C4-2B (cell line): ENCODE measurements around the gene EIF4A2.

Experiments used
- ZFX ChIP-seq: fragments of 450-650 bp; IDR thresholded peaks from 2 replicates; pipeline ENCODE4 v1.6.1; 2017
- TF ChIP-seq, protein P1 (sequence below): fragments of 450-650 bp; conservative IDR thresholded peaks from 2 replicates; pipeline ENCODE4 v1.5.1; 2017; ENCODE audit warnings: mild to moderate bottlenecking

- TF ChIP-seq, protein P1, sequence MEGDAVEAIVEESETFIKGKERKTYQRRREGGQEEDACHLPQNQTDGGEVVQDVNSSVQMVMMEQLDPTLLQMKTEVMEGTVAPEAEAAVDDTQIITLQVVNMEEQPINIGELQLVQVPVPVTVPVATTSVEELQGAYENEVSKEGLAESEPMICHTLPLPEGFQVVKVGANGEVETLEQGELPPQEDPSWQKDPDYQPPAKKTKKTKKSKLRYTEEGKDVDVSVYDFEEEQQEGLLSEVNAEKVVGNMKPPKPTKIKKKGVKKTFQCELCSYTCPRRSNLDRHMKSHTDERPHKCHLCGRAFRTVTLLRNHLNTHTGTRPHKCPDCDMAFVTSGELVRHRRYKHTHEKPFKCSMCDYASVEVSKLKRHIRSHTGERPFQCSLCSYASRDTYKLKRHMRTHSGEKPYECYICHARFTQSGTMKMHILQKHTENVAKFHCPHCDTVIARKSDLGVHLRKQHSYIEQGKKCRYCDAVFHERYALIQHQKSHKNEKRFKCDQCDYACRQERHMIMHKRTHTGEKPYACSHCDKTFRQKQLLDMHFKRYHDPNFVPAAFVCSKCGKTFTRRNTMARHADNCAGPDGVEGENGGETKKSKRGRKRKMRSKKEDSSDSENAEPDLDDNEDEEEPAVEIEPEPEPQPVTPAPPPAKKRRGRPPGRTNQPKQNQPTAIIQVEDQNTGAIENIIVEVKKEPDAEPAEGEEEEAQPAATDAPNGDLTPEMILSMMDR: no peak
- no peak for TF ChIP-seq ZFX
Measured at GRCh38 chr3:186754871-186755270, 28.5 kb upstream of the EIF4A2 start.
